KMS-11 (cell line): ENCODE measurements around the gene ESRP2.

Source experiments
- H2AFZ ChIP-seq: fragments of 200-600 bp; sonication (generic); 2 replicates; pipeline ENCODE4 v1.6.1; 2016; ENCODE audit warnings: antibody characterized with exemption, mixed run types, low read depth
- H3K27ac ChIP-seq: fragments of 200-600 bp; sonication (generic); 2 replicates; pipeline ENCODE4 v1.6.1; 2016; ENCODE audit warnings: mild to moderate bottlenecking, mixed run types
- H3K27me3 ChIP-seq: fragments of 200-600 bp; sonication (generic); 2 replicates; pipeline ENCODE4 v1.6.1; 2017; ENCODE audit warnings: mild to moderate bottlenecking, low read depth, mixed run types, moderate library complexity; ENCODE audit not compliant: insufficient read depth
- H3K36me3 ChIP-seq: fragments of 200-600 bp; sonication (generic); 2 replicates; pipeline ENCODE4 v1.6.1; 2017; ENCODE audit warnings: mild to moderate bottlenecking, mixed run types; ENCODE audit not compliant: insufficient read depth
- H3K4me1 ChIP-seq: fragments of 200-600 bp; sonication (generic); 2 replicates; pipeline ENCODE4 v1.6.1; 2016; ENCODE audit warnings: mild to moderate bottlenecking, low read depth, mixed run types; ENCODE audit not compliant: poor library complexity, severe bottlenecking
- H3K4me2 ChIP-seq: fragments of 200-600 bp; sonication (generic); 2 replicates; pipeline ENCODE4 v1.7.0; 2016; ENCODE audit warnings: mild to moderate bottlenecking, mixed run types
- H3K4me3 ChIP-seq: fragments of 200-600 bp; sonication (generic); IDR thresholded peaks from 2 replicates; pipeline ENCODE4 v1.6.1; 2017; ENCODE audit warnings: low read depth, low read length, mixed read lengths; ENCODE audit not compliant: insufficient read depth
- H3K79me2 ChIP-seq: fragments of 200-600 bp; sonication (generic); 2 replicates; pipeline ENCODE4 v1.6.1; 2016; ENCODE audit warnings: low read depth, mixed run types; ENCODE audit not compliant: insufficient read depth
- H3K9ac ChIP-seq: fragments of 200-600 bp; sonication (generic); 2 replicates; pipeline ENCODE4 v1.6.1; 2016; ENCODE audit warnings: mild to moderate bottlenecking, mixed run types
- H4K20me1 ChIP-seq: fragments of 200-600 bp; sonication (generic); 2 replicates; pipeline ENCODE4 v1.6.1; 2016; ENCODE audit warnings: mild to moderate bottlenecking, mixed run types; ENCODE audit not compliant: insufficient read depth
- CTCF ChIP-seq: fragments of 200-600 bp; sonication (generic); conservative IDR thresholded peaks from 2 replicates; pipeline ENCODE4 v1.6.1; 2017; ENCODE audit warnings: low read depth, mild to moderate bottlenecking, antibody characterized with exemption, low read length, moderate library complexity, mixed read lengths

ESRP2 gene

GRCh38 chr16:68276223-68276622, 40.3 kb upstream of the ESRP2 start:
- Histone ChIP-seq H3K4me2 (no peak overlapping the region), H3K27ac (no peak overlapping the region), H3K36me3 (no peaks in the 10 kb centered on the region), H3K9ac (no peak overlapping the region), H3K79me2 (peaks cover 48% of the 10 kb centered on the region), H4K20me1 (peaks cover 7% of the 10 kb centered on the region; the same call in 1 of the 2 replicates), H3K4me3 (no peak overlapping the region), H2AFZ (no peak overlapping the region), H3K27me3 (no peaks in the 10 kb centered on the region), H3K4me1 (peaks cover 57% of the 10 kb centered on the region)
- no peak for TF ChIP-seq CTCF

- Histone ChIP-seq H3K36me3 (peaks cover 3% of the 10 kb centered on the region; the same call in 1 of the 2 replicates), H3K4me3 (no peak overlapping the region), H3K27me3 (no peaks in the 10 kb centered on the region), H2AFZ (no peak overlapping the region), H3K9ac (no peak overlapping the region), H3K4me2 (no peak overlapping the region; the same call in 1 of the 2 replicates), H3K79me2 (peaks cover 49% of the 10 kb centered on the region), H4K20me1 (peaks cover 12% of the 10 kb centered on the region; the same call in 1 of the 2 replicates), H3K27ac (peak overlapping the region; percentile 5; the same call in 1 of the 2 replicates), H3K4me1 (peaks cover 57% of the 10 kb centered on the region)
- no peak for TF ChIP-seq CTCF
Measured at GRCh38 chr16:68275611-68276191, 39.8 kb upstream of the ESRP2 start.

- peaks cover 61% of the 10 kb centered on the region for H3K4me1 ChIP-seq
- H3K79me2 ChIP-seq, result peaks cover 57% of the 10 kb centered on the region
- H3K27me3 ChIP-seq, result no peaks in the 10 kb centered on the region
- H3K4me2 ChIP-seq, result no peak overlapping the region
- no peak overlapping the region for H2AFZ ChIP-seq
- H4K20me1 ChIP-seq, result peaks cover 17% of the 10 kb centered on the region; the same call in 1 of the 2 replicates
- no peak overlapping the region for H3K4me3 ChIP-seq
- peaks cover 3% of the 10 kb centered on the region; the same call in 1 of the 2 replicates for H3K36me3 ChIP-seq
- H3K27ac ChIP-seq, result no peak overlapping the region
- TF ChIP-seq CTCF, result no peak
- no peak overlapping the region; the same call in 1 of the 2 replicates for H3K9ac ChIP-seq
Measured at GRCh38 chr16:68274441-68274840, 38.5 kb upstream of the ESRP2 start.

GRCh38 chr16:68273896-68274295, 38.0 kb upstream of the ESRP2 start:
- H3K36me3 ChIP-seq, result peaks cover 3% of the 10 kb centered on the region; the same call in 1 of the 2 replicates
- no peak for TF ChIP-seq CTCF
- peaks cover 22% of the 10 kb centered on the region for H4K20me1 ChIP-seq
- no peak overlapping the region for H3K27ac ChIP-seq
- peaks cover 67% of the 10 kb centered on the region for H3K4me1 ChIP-seq
- H3K4me3 ChIP-seq, result no peak overlapping the region
- no peak overlapping the region for H3K4me2 ChIP-seq
- peaks cover 58% of the 10 kb centered on the region for H3K79me2 ChIP-seq
- H3K9ac ChIP-seq, result no peak overlapping the region; the same call in 1 of the 2 replicates
- H2AFZ ChIP-seq, result no peak overlapping the region
- no peaks in the 10 kb centered on the region for H3K27me3 ChIP-seq
